SK-N-SH (cell line): Measurements from ENCODE around the gene SLC5A2. TPM values are rescaled to one million over a fixed set of nuclear protein-coding genes. Genes with fewer than 3 reads are reported as not detected.

Experiments used
- CTCF ChIA-PET: fragments of 300-600, 350-600 bp; formaldehyde crosslinking; extraction: SDS; loops from one replicate; lab custom pipeline; 2021; lab: Yijun Ruan, JAX
- POLR2A ChIA-PET: fragments of 350-600 bp; sonication (Branson Sonifier 250); formaldehyde crosslinking; extraction: SDS; loops from one replicate; lab custom pipeline; 2020; ENCODE audit warnings: antibody characterized with exemption, inconsistent platforms; lab: Yijun Ruan, JAX
- DNase-seq: peaks from one replicate; pipeline ENCODE4 v3.0.0; 2012
- H2AFZ ChIP-seq: fragments of 200-600 bp; sonication (generic); 2 replicates; pipeline ENCODE4 v1.8.1; 2016; ENCODE audit warnings: antibody characterized with exemption, mild to moderate bottlenecking, low read depth
- H3F3A ChIP-seq: fragments of 200-600 bp; sonication (generic); replicated peaks from 2 replicates; pipeline ENCODE3; 2016; ENCODE audit warnings: antibody characterized with exemption, mild to moderate bottlenecking; ENCODE audit not compliant: insufficient read depth
- H3K27ac ChIP-seq, 2 experiments: fragments of 200-500 bp in 1 of 2; fragments of 200-600 bp in 1 of 2; sonication (Bioruptor generic) in 1 of 2; sonication (generic), shearing (Covaris generic) in 1 of 2; 2 replicates each; pipeline versions ENCODE4 v1.5.1 to v1.6.1; 2014 to 2016; ENCODE audit warnings: low read depth in 2 of 2, inconsistent platforms in 1 of 2, low read length in 1 of 2, mild to moderate bottlenecking in 1 of 2, mixed read lengths in 1 of 2
- H3K27me3 ChIP-seq: fragments of 200-600 bp; sonication (generic), shearing (Covaris generic); 2 replicates; pipeline ENCODE4 v1.6.1; 2016; ENCODE audit warnings: mixed run types; ENCODE audit not compliant: insufficient read depth
- H3K36me3 ChIP-seq, 2 experiments: fragments of 200-500 bp in 1 of 2; fragments of 200-600 bp in 1 of 2; sonication (Bioruptor generic) in 1 of 2; sonication (generic) in 1 of 2; replicated peaks in 1 of 2; 2 replicates each; pipeline versions ENCODE3 to v1.5.1; 2014 to 2016; ENCODE audit warnings: low read length in 1 of 2, mild to moderate bottlenecking in 1 of 2; ENCODE audit not compliant: insufficient read depth in 2 of 2, control insufficient read depth in 1 of 2
- H3K4me1 ChIP-seq, 2 experiments: fragments of 200-500 bp in 1 of 2; fragments of 200-600 bp in 1 of 2; sonication (Bioruptor generic) in 1 of 2; sonication (generic), shearing (Covaris generic) in 1 of 2; 2 replicates each; pipeline versions ENCODE4 v1.5.1 to v1.6.1; 2014 to 2016; ENCODE audit warnings: low read depth in 1 of 2, low read length in 1 of 2, mixed run types in 1 of 2; ENCODE audit not compliant: insufficient read depth in 2 of 2, control insufficient read depth in 1 of 2
- H3K4me2 ChIP-seq: fragments of 200-600 bp; sonication (generic), shearing (Covaris generic); 2 replicates; pipeline ENCODE4 v1.6.1; 2017; ENCODE audit warnings: mixed run types
- H3K4me3 ChIP-seq, 2 experiments: fragments of 200-500 bp in 1 of 2; fragments of 200-600 bp in 1 of 2; sonication (Bioruptor generic) in 1 of 2; sonication (generic), shearing (Covaris generic) in 1 of 2; 2 replicates each; pipeline versions ENCODE4 v1.5.1 to v1.8.1; 2014 to 2016; ENCODE audit warnings: low read depth in 2 of 2, inconsistent platforms in 1 of 2, low read length in 1 of 2, mild to moderate bottlenecking in 1 of 2, mixed read lengths in 1 of 2, moderate library complexity in 1 of 2
- H3K79me2 ChIP-seq: fragments of 200-600 bp; sonication (generic); 2 replicates; pipeline ENCODE4 v1.8.1; 2017; ENCODE audit warnings: mild to moderate bottlenecking; ENCODE audit not compliant: insufficient read depth
- H3K9ac ChIP-seq: fragments of 200-600 bp; sonication (generic); 2 replicates; pipeline ENCODE4 v1.6.1; 2017; ENCODE audit warnings: mixed run types
- H3K9me2 ChIP-seq: fragments of 200-600 bp; sonication (generic); 2 replicates; pipeline ENCODE4 v1.6.1; 2017; ENCODE audit warnings: mixed run types
- H3K9me3 ChIP-seq: fragments of 200-600 bp; sonication (generic); 2 replicates; pipeline ENCODE4 v1.6.1; 2017; ENCODE audit warnings: mixed run types, mild to moderate bottlenecking, moderate library complexity
- H4K20me1 ChIP-seq: fragments of 200-600 bp; sonication (generic); 2 replicates; pipeline ENCODE4 v1.6.1; 2017; ENCODE audit warnings: mild to moderate bottlenecking, mixed run types; ENCODE audit not compliant: insufficient read depth
- RFX5 ChIP-seq: IDR thresholded peaks from 2 replicates; pipeline ENCODE4 v1.6.1; 2012; ENCODE audit warnings: mild to moderate bottlenecking, improper control_type of control experiment, low read length
- TCF12 ChIP-seq: IDR thresholded peaks from 2 replicates; pipeline ENCODE4 v1.4.0; 2012
- YY1 ChIP-seq: IDR thresholded peaks from 2 replicates; pipeline ENCODE4 v1.4.0; 2012; ENCODE audit warnings: low read depth, mild to moderate bottlenecking
- WGBS: methylation state at CpG from one replicate; pipeline ENCODE4 v1.1.6; 2017; ENCODE audit warnings: low lambda C conversion rate; 5-methylcytosine and 5-hydroxymethylcytosine counted together
- polyA plus RNA-seq, 3 experiments: library from polyadenylated mRNA; depleted of rRNA; stranded (reverse); fragments of >200 nt; gene quantifications; 2 replicates each; pipeline ENCODE4 v1.2.3, GENCODE V29; 2012
- TF ChIP-seq, protein P1 (sequence below): IDR thresholded peaks from 2 replicates; pipeline ENCODE4 v1.6.1; 2012; ENCODE audit warnings: mild to moderate bottlenecking, low read depth, low read length, moderate library complexity
- TF ChIP-seq, protein P2 (sequence below): IDR thresholded peaks from 2 replicates; pipeline ENCODE4 v1.4.0; 2012; ENCODE audit warnings: low read depth

SLC5A2 gene
- polyA plus RNA-seq, 1 of the 3 experiments (the other 2 are of a cell fraction): 0.31 TPM

DNA sequence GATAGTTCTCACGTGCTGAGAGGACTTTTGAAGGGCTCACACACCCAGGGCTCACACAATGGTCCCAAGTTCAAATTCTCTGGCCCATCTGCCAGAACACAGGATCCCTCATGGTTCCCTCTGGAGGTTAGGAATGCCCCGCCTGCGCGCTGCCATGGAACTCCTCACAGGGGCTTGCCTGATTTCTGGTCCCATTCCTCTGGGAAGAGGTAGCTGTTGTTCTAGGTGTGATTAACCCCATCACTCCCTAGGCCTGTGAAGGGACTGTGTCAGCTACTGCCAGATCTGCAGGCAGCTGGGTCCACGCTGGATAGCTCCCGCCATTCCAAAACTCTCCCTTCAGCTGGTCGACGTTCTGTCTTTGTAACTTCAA, 25.9 kb upstream of the SLC5A2 start:
- Histone ChIP-seq H3K79me2 (peaks cover 59% of the 10 kb centered on the region), H3K4me2 (peak overlapping the region; percentile 92), H3K27me3 (no peaks in the 10 kb centered on the region), H4K20me1 (peaks cover 38% of the 10 kb centered on the region), H3F3A (peaks cover 32% of the 10 kb centered on the region), H3K27ac (no peak overlapping the region), H2AFZ (no peak overlapping the region), H3K36me3 (peaks cover 4 to 10% of the 10 kb centered on the region in 2 experiments), H3K9me2 (no peaks in the 10 kb centered on the region), H3K4me3 (peak overlapping the region in 1 of 2 experiments; percentile 74; a peak in 1 of 4 replicates), H3K4me1 (peaks cover 39 to 53% of the 10 kb centered on the region in 2 experiments; a peak in 2 of 4 replicates), H3K9ac (0 out of 2 replicates have a peak overlapping the region, but pooled peaks have one; percentile 98), H3K9me3 (no peaks in the 10 kb centered on the region)
- no peak for DNase-seq
- ChIA-PET POLR2A (interaction anchor here (0.6 kb wide), 1 partner anchor 249 kb away, joined by 4 read pairs; no protein-coding TSS in a partner anchor), CTCF (interaction anchor here (1.2 to 8.0 kb wide), 8 partner anchors 14 to 472 kb away, joined by 3 to 80 read pairs (median 5); partner anchors contain the start of genes HSD3B7, TGFB1I1 and ZNF843)
- WGBS: 92% methylated on average over 6 of the region's 8 CpGs
- TF ChIP-seq, protein P1, sequence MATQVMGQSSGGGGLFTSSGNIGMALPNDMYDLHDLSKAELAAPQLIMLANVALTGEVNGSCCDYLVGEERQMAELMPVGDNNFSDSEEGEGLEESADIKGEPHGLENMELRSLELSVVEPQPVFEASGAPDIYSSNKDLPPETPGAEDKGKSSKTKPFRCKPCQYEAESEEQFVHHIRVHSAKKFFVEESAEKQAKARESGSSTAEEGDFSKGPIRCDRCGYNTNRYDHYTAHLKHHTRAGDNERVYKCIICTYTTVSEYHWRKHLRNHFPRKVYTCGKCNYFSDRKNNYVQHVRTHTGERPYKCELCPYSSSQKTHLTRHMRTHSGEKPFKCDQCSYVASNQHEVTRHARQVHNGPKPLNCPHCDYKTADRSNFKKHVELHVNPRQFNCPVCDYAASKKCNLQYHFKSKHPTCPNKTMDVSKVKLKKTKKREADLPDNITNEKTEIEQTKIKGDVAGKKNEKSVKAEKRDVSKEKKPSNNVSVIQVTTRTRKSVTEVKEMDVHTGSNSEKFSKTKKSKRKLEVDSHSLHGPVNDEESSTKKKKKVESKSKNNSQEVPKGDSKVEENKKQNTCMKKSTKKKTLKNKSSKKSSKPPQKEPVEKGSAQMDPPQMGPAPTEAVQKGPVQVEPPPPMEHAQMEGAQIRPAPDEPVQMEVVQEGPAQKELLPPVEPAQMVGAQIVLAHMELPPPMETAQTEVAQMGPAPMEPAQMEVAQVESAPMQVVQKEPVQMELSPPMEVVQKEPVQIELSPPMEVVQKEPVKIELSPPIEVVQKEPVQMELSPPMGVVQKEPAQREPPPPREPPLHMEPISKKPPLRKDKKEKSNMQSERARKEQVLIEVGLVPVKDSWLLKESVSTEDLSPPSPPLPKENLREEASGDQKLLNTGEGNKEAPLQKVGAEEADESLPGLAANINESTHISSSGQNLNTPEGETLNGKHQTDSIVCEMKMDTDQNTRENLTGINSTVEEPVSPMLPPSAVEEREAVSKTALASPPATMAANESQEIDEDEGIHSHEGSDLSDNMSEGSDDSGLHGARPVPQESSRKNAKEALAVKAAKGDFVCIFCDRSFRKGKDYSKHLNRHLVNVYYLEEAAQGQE: peak; percentile 77; the same call in 1 of the 2 replicates
- TF ChIP-seq YY1: no peak
- TF ChIP-seq, all 33 proteins: peak for 1

DNA sequence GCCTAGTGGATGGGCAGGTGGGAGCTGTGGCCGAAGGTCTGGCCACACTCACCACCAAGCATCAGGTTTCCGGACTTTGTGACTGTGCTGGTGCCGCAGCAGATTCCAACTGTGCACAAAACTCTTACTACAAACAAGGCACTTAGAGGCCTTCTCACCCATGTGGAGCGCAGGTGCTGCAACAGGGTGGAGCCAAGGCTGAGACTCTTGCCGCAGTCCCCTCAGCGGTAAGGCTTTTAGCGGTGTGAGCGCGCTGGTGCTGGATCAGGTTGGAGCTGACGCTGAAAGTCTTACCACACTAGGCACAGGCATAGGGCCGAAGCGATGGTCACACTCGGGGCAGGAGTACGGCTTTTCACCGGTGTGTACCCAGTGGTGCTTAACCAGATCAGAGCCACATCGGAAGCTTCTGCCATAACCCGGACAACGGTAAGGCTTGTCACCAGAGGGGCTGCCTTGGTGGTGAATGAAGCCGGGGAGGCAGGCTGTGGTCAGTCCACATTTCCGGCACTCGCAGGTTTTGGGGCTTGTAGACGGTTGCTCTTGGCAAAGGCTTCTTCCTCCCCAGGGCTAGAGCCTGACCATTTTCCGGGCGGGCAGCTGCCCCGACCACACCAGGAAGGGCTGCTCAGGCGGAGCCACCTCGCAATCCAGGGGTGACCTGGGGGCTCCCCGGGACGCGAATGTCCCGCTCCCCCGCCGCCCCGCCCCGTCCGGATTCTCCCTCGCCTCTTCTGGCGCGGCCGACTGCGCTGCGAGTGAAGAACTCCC, 24.7 kb upstream of the SLC5A2 start:
- peak overlapping the region; percentile 96 to 97 for H3K27ac ChIP-seq
- CTCF ChIA-PET: interaction anchor here (0.7 to 8.0 kb wide), 17 partner anchors 12 to 502 kb away, joined by 3 to 80 read pairs (median 4); partner anchors contain the start of genes COX6A2, HSD3B7, RUSF1 and TGFB1I1
- H3K4me1 ChIP-seq: peaks cover 38 to 43% of the 10 kb centered on the region in 2 experiments; a peak in 2 of 4 replicates
- no peaks in the 10 kb centered on the region for H3K27me3 ChIP-seq
- peaks cover 34% of the 10 kb centered on the region for H4K20me1 ChIP-seq
- peaks cover 58% of the 10 kb centered on the region for H3K79me2 ChIP-seq
- peaks cover 22% of the 10 kb centered on the region for H3F3A ChIP-seq
- POLR2A ChIA-PET: interaction anchor here (0.9 to 3.6 kb wide), 10 partner anchors 7 to 384 kb away, joined by 3 to 15 read pairs (median 4); partner anchors contain the start of genes KAT8, RUSF1, TGFB1I1 and ZNF646
- peaks cover 10% of the 10 kb centered on the region in 2 experiments for H3K36me3 ChIP-seq
- peak; percentile 58 for DNase-seq
- no peaks in the 10 kb centered on the region for H3K9me3 ChIP-seq
- H3K9me2 ChIP-seq: no peaks in the 10 kb centered on the region
- H3K4me2 ChIP-seq: peak overlapping the region; percentile 92
- no peak for TF ChIP-seq RFX5
- TF ChIP-seq, protein P2, sequence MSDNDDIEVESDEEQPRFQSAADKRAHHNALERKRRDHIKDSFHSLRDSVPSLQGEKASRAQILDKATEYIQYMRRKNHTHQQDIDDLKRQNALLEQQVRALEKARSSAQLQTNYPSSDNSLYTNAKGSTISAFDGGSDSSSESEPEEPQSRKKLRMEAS: peak; percentile 68
- no peak for TF ChIP-seq TCF12
- TF ChIP-seq, all 33 proteins: peak for 1
- WGBS: 3% methylated on average over 17 of the region's 42 CpGs
- peak overlapping the region; percentile 98 for H3K9ac ChIP-seq
- peak overlapping the region; percentile 72 to 74 for H3K4me3 ChIP-seq
- H2AFZ ChIP-seq: no peak overlapping the region
